Mesendoderm (in vitro differentiated cells): ENCODE data around the gene MINK1.
"Not testable (repeated sequence)": the region's sequence is repeated elsewhere in the genome, so short reads cannot be mapped to it uniquely, and the experiment has no call there.

Experiments used
- DNase-seq: peaks from one replicate; pipeline ENCODE4 v3.0.0; 2013
- H2AK5ac ChIP-seq: 2 replicates; pipeline ENCODE4 v1.6.1; 2013; ENCODE audit warnings: low read length, inconsistent platforms
- H2BK120ac ChIP-seq: 2 replicates; pipeline ENCODE4 v1.6.1; 2013; ENCODE audit warnings: low read depth, mild to moderate bottlenecking, low read length, moderate library complexity, mixed read lengths
- H2BK15ac ChIP-seq: replicated peaks from 2 replicates; pipeline ENCODE4 v1.6.1; 2013; ENCODE audit warnings: low read depth, mild to moderate bottlenecking, moderate library complexity
- H2BK5ac ChIP-seq: 2 replicates; pipeline ENCODE4 v1.6.1; 2013; ENCODE audit warnings: low read length, inconsistent platforms
- H3K18ac ChIP-seq: 2 replicates; pipeline ENCODE4 v1.6.1; 2013; ENCODE audit warnings: mild to moderate bottlenecking, low read length, mixed read lengths
- H3K23ac ChIP-seq: one replicate; pipeline ENCODE4 v1.6.1; 2013; ENCODE audit warnings: low read length
- H3K27ac ChIP-seq: 2 replicates; pipeline ENCODE4 v1.5.1; 2013; ENCODE audit warnings: low read depth, mild to moderate bottlenecking, inconsistent platforms, low read length, moderate library complexity
- H3K27me3 ChIP-seq: 2 replicates; pipeline ENCODE4 v1.6.1; 2013; ENCODE audit warnings: low read length, control low read depth, mild to moderate bottlenecking, inconsistent platforms; ENCODE audit not compliant: insufficient read depth, poor library complexity
- H3K36me3 ChIP-seq: 2 replicates; pipeline ENCODE4 v1.6.1; 2013; ENCODE audit warnings: low read length, inconsistent platforms; ENCODE audit not compliant: control insufficient read depth, insufficient read depth
- H3K4ac ChIP-seq: one replicate; pipeline ENCODE4 v1.6.1; 2013; ENCODE audit warnings: low read depth, mild to moderate bottlenecking, low read length, moderate library complexity
- H3K4me1 ChIP-seq: 2 replicates; pipeline ENCODE4 v1.6.1; 2013; ENCODE audit warnings: low read depth, low read length, inconsistent platforms; ENCODE audit not compliant: control insufficient read depth
- H3K4me2 ChIP-seq: 2 replicates; pipeline ENCODE4 v1.6.1; 2013; ENCODE audit warnings: low read length
- H3K4me3 ChIP-seq: 2 replicates; pipeline ENCODE4 v1.5.1; 2013; ENCODE audit warnings: mild to moderate bottlenecking, low read length
- H3K56ac ChIP-seq: one replicate; pipeline ENCODE4 v1.6.1; 2013; ENCODE audit warnings: low read length
- H3K79me1 ChIP-seq: 2 replicates; pipeline ENCODE4 v1.6.1; 2013; ENCODE audit warnings: low read length, inconsistent platforms
- H3K79me2 ChIP-seq: 2 replicates; pipeline ENCODE4 v1.6.1; 2013; ENCODE audit warnings: mild to moderate bottlenecking, low read length; ENCODE audit not compliant: control insufficient read depth, insufficient read depth
- H3K9ac ChIP-seq: 2 replicates; pipeline ENCODE4 v1.6.1; 2013; ENCODE audit warnings: low read length, inconsistent platforms
- H4K5ac ChIP-seq: one replicate; pipeline ENCODE4 v1.6.1; 2013; ENCODE audit warnings: low read length
- H4K8ac ChIP-seq: one replicate; pipeline ENCODE4 v1.6.1; 2013; ENCODE audit warnings: low read depth, mild to moderate bottlenecking, control low read depth, low read length, moderate library complexity
- WGBS: extraction: QIAGEN DNeasy Blood & Tissue Kit; methylation state at CpG from one replicate; pipeline ENCODE4 v1.1.7; 2013; ENCODE audit warnings: low lambda C conversion rate, missing lambda C conversion rate; ENCODE audit not compliant: insufficient coverage; ENCODE audit errors: extremely low coverage; 5-methylcytosine and 5-hydroxymethylcytosine counted together

Gene MINK1

GRCh38 chr17:4914551-4914950, 81.4 kb downstream of the MINK1 start:
- DNase-seq, H4K5ac ChIP-seq, H2BK120ac ChIP-seq, H2BK5ac ChIP-seq, H3K4me1 ChIP-seq, H3K27me3 ChIP-seq, H3K9ac ChIP-seq, H2AK5ac ChIP-seq, H3K56ac ChIP-seq, H3K36me3 ChIP-seq, H3K4ac ChIP-seq, H3K4me2 ChIP-seq, H4K8ac ChIP-seq, H3K27ac ChIP-seq, H3K79me1 ChIP-seq, H3K79me2 ChIP-seq, H3K18ac ChIP-seq, H3K4me3 ChIP-seq, H3K23ac ChIP-seq, H2BK15ac ChIP-seq: not testable (repeated sequence)
- WGBS = no CpG with 5 or more reads among the region's 4 CpGs

- H3K79me1 ChIP-seq = no peaks in the 10 kb centered on the region
- no peak overlapping the region for H3K56ac ChIP-seq
- no peak overlapping the region for H3K4me3 ChIP-seq
- H3K23ac ChIP-seq = no peak overlapping the region
- H3K36me3 ChIP-seq = no peaks in the 10 kb centered on the region
- H3K27me3 ChIP-seq = no peaks in the 10 kb centered on the region
- no peak overlapping the region for H4K5ac ChIP-seq
- H3K18ac ChIP-seq = no peak overlapping the region
- no CpG with 5 or more reads among the region's 8 CpGs for WGBS
- H3K4ac ChIP-seq = no peak overlapping the region
- DNase-seq = peak; percentile 58
- no peak overlapping the region for H3K4me2 ChIP-seq
- no peak overlapping the region for H2BK15ac ChIP-seq
- H2AK5ac ChIP-seq = no peak overlapping the region
- no peak overlapping the region for H4K8ac ChIP-seq
- no peaks in the 10 kb centered on the region for H3K4me1 ChIP-seq
- no peak overlapping the region for H3K9ac ChIP-seq
- H3K79me2 ChIP-seq = no peaks in the 10 kb centered on the region
- no peak overlapping the region for H3K27ac ChIP-seq
- no peak overlapping the region for H2BK5ac ChIP-seq
- H2BK120ac ChIP-seq = no peak overlapping the region
Observed at GRCh38 chr17:4919511-4920047, 86.4 kb downstream of the MINK1 start.

- WGBS = no CpG with 5 or more reads among the region's 10 CpGs
- no peak overlapping the region for H2BK120ac ChIP-seq
- no peak overlapping the region for H2BK15ac ChIP-seq
- H4K5ac ChIP-seq = no peak overlapping the region
- H3K23ac ChIP-seq = no peak overlapping the region
- no peaks in the 10 kb centered on the region for H3K27me3 ChIP-seq
- H3K18ac ChIP-seq = no peak overlapping the region
- H2AK5ac ChIP-seq = no peak overlapping the region
- no peak overlapping the region for H4K8ac ChIP-seq
- no peaks in the 10 kb centered on the region for H3K4me1 ChIP-seq
- no peak overlapping the region for H3K4ac ChIP-seq
- H3K4me2 ChIP-seq = no peak overlapping the region
- no peak overlapping the region for H2BK5ac ChIP-seq
- no peak for DNase-seq
- H3K79me2 ChIP-seq = no peaks in the 10 kb centered on the region
- H3K79me1 ChIP-seq = no peaks in the 10 kb centered on the region
- no peak overlapping the region for H3K4me3 ChIP-seq
- no peaks in the 10 kb centered on the region for H3K36me3 ChIP-seq
- no peak overlapping the region for H3K9ac ChIP-seq
- no peak overlapping the region for H3K56ac ChIP-seq
- no peak overlapping the region for H3K27ac ChIP-seq
Observed at GRCh38 chr17:4920351-4921048, 87.4 kb downstream of the MINK1 start.

- Histone ChIP-seq H3K4ac (no peak overlapping the region), H3K4me1 (no peaks in the 10 kb centered on the region), H2BK15ac (no peak overlapping the region), H3K27me3 (no peaks in the 10 kb centered on the region), H3K9ac (no peak overlapping the region), H3K27ac (no peak overlapping the region), H2BK5ac (no peak overlapping the region), H3K4me3 (no peak overlapping the region), H4K8ac (no peak overlapping the region), H3K18ac (no peak overlapping the region), H3K4me2 (no peak overlapping the region), H4K5ac (no peak overlapping the region), H2AK5ac (no peak overlapping the region), H2BK120ac (no peak overlapping the region), H3K79me2 (no peaks in the 10 kb centered on the region), H3K79me1 (no peaks in the 10 kb centered on the region), H3K56ac (no peak overlapping the region), H3K23ac (no peak overlapping the region), H3K36me3 (no peaks in the 10 kb centered on the region)
- WGBS = no CpG with 5 or more reads among the region's 4 CpGs
- DNase-seq = no peak
Observed at GRCh38 chr17:4921320-4921719, 88.2 kb downstream of the MINK1 start.

GRCh38 chr17:4926577-4927335, 93.6 kb downstream of the MINK1 start:
- H3K9ac ChIP-seq, DNase-seq, H3K18ac ChIP-seq: not testable (repeated sequence)

More at GRCh38 chr17:4926577-4927335, 93.6 kb downstream of the MINK1 start:
- H3K4me2 ChIP-seq, H3K27me3 ChIP-seq, H3K36me3 ChIP-seq, H3K56ac ChIP-seq, H3K79me2 ChIP-seq, H3K23ac ChIP-seq, H4K8ac ChIP-seq, H2AK5ac ChIP-seq, H3K4me3 ChIP-seq, H4K5ac ChIP-seq, H3K4me1 ChIP-seq, H2BK120ac ChIP-seq, H3K27ac ChIP-seq, H2BK5ac ChIP-seq, H2BK15ac ChIP-seq, H3K79me1 ChIP-seq, H3K4ac ChIP-seq: not testable (repeated sequence)
- WGBS = no CpG with 5 or more reads among the region's 24 CpGs
